Breast epithelium (tissue), 4 donors: Measurements from ENCODE around the gene ZCCHC3. TPM values are rescaled to one million over a fixed set of nuclear protein-coding genes. Genes with fewer than 3 reads are reported as not detected.
A peak's percentile ranks its signal among the peaks of the same experiment; 100 is the strongest.

Experiments
- DNase-seq, 2 donors: peaks; one replicate each; pipeline ENCODE4 v3.0.0-alpha.2; 2019; ENCODE audit warnings: low spot score in 2 of 2
- H3K27ac ChIP-seq, 2 donors: fragments of 200-600 bp; sonication (generic) in 1 of 2; one replicate each; pipeline ENCODE4 v1.5.1; 2016 to 2019; ENCODE audit warnings: mild to moderate bottlenecking in 1 of 2
- H3K27me3 ChIP-seq, 2 donors: fragments of 200-600 bp; sonication (generic) in 1 of 2; one replicate each; pipeline versions ENCODE4 v1.5.1 to v1.6.0; 2017 to 2019; ENCODE audit warnings: control low read depth in 1 of 2, mild to moderate bottlenecking in 1 of 2
- H3K36me3 ChIP-seq: fragments of 200-600 bp; one replicate; pipeline ENCODE4 v1.5.1; 2019
- H3K4me1 ChIP-seq, 2 donors: fragments of 200-600 bp; sonication (generic); one replicate each; pipeline ENCODE4 v1.5.1; 2016 to 2019; ENCODE audit warnings: control low read depth in 1 of 2
- H3K4me3 ChIP-seq, 3 donors: fragments of 200-600 bp; sonication (generic); 1 replicate in 2 of 3; 2 replicates in 1 of 3; pipeline ENCODE4 v1.5.1; 2016 to 2019; ENCODE audit warnings: mild to moderate bottlenecking in 3 of 3, moderate library complexity in 2 of 3
- H3K9me3 ChIP-seq, 2 donors: fragments of 200-600 bp; sonication (generic) in 1 of 2; one replicate each; pipeline ENCODE4 v1.5.1; 2016 to 2019; ENCODE audit warnings: control low read depth in 1 of 2
- POLR2A ChIP-seq: fragments of 450-650 bp; IDR thresholded peaks from one replicate; pipeline ENCODE4 v1.6.1; 2016; ENCODE audit warnings: antibody characterized with exemption, mild to moderate bottlenecking, moderate library complexity
- POLR2AphosphoS5 ChIP-seq, 3 donors: sonication (generic); formaldehyde crosslinking; IDR thresholded peaks; one replicate each; pipeline ENCODE4 v1.6.1; 2017; ENCODE audit warnings: antibody characterized with exemption in 3 of 3
- intact Hi-C: fragments of 100-400 bp; cut with DNase I; formaldehyde crosslinking; loops from one replicate; pipeline ENCODE4 v1.15.1; 2023; ENCODE audit warnings: low total_unique reads
- total RNA-seq, 3 donors: library from RNA; depleted of rRNA; stranded (reverse); fragments of >200 nt; gene quantifications; one replicate each; pipeline ENCODE4 v1.1.0, GENCODE V29; 2016
- TF ChIP-seq, protein P1 (sequence below), 3 donors: fragments of 450-650 bp; IDR thresholded peaks; one replicate each; pipeline ENCODE4 v1.5.1; 2016 to 2017; ENCODE audit warnings: antibody characterized with exemption in 3 of 3, mild to moderate bottlenecking in 3 of 3, moderate library complexity in 3 of 3

Gene ZCCHC3
- total RNA-seq, 3 donors from 2014 or later = 10.1 to 14.0 (median 11.5) TPM

DNA sequence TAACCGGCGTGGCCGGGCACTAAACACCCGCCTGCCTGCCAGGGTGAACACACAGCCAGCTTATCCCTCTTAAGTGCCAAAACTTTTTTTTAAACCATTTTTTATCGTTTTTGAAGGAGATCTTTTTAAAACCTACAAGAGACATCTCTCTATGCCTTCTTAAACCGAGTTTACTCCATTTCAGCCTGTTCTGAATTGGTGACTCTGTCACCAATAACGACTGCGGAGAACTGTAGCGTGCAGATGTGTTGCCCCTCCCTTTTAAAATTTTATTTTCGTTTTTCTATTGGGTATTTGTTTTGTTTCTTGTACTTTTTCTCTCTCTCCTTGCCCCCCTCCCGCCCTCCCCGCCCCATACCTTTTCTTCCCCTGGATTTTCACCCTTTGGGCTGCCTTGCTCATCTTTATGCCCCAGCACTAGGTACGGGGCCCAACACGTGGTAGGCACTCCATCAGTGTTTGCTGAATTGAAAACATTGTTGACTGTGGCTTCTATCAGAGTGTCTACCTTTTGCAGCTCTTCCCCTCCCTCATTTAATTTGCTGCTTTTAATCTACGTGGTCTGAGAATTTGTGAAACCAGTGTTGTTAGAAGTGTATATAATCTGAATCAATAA is 1.5 kb downstream of the ZCCHC3 start:
- H3K9me3 ChIP-seq = no peaks in the 10 kb centered on the region
- peaks cover 4 to 25% of the 10 kb centered on the region in 2 donors for H3K4me1 ChIP-seq
- H3K27ac ChIP-seq = peak overlapping the region; percentile 98 to 99
- H3K4me3 ChIP-seq = peak overlapping the region; percentile 68 to 92 (median 89)
- TF ChIP-seq POLR2A (no peak), POLR2AphosphoS5 (IDR thresholded peaks at IDR 0.05) (no peak)
- TF ChIP-seq, protein P1, sequence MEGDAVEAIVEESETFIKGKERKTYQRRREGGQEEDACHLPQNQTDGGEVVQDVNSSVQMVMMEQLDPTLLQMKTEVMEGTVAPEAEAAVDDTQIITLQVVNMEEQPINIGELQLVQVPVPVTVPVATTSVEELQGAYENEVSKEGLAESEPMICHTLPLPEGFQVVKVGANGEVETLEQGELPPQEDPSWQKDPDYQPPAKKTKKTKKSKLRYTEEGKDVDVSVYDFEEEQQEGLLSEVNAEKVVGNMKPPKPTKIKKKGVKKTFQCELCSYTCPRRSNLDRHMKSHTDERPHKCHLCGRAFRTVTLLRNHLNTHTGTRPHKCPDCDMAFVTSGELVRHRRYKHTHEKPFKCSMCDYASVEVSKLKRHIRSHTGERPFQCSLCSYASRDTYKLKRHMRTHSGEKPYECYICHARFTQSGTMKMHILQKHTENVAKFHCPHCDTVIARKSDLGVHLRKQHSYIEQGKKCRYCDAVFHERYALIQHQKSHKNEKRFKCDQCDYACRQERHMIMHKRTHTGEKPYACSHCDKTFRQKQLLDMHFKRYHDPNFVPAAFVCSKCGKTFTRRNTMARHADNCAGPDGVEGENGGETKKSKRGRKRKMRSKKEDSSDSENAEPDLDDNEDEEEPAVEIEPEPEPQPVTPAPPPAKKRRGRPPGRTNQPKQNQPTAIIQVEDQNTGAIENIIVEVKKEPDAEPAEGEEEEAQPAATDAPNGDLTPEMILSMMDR (IDR thresholded peaks at IDR 0.05) = no peak
- intact Hi-C loops = no loop called here
- H3K36me3 ChIP-seq = no peaks in the 10 kb centered on the region
- no peak for DNase-seq
- H3K27me3 ChIP-seq = no peaks in the 10 kb centered on the region

DNA sequence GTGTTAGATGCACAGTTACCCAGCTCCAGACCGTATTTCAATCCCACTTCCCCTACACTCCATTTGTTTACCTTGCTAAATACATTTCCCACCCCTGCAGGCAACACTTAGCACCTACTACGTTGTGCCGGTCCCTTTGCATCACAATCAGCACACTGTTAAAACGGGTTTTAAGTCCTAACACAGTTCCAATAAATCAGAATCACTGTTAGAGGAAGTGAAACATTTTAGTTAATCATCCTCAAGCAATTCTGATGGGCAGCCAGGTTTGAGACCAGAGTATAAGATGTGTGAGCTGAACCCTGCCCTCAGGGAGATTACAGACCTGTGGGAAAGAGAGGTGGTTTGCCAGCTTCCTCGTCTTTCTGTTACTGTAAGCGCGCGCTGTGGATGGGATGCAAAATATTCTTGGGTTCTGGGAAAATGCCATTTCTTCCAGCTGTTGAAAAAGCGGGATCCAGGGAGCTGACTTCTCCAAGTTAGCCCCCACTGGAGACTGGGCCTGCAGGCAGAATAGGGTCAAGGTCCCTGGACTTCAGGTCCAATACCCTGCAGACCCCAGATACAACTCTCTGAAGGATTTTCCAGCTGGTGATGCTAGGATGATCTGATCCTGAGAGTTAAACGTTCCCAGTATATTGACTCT is 3.1 kb downstream of the ZCCHC3 start:
- DNase-seq = no peak
- no peaks in the 10 kb centered on the region for H3K9me3 ChIP-seq
- H3K4me1 ChIP-seq = peaks cover 4 to 25% of the 10 kb centered on the region in 2 donors
- peak overlapping the region in 1 of 3 donors; percentile 92 for H3K4me3 ChIP-seq
- H3K27ac ChIP-seq = peak overlapping the region in 1 of 2 donors; percentile 13
- intact Hi-C loops = no loop called here
- no peaks in the 10 kb centered on the region for H3K36me3 ChIP-seq
- TF ChIP-seq, protein P1 (IDR thresholded peaks at IDR 0.05) = no peak
- no peak for TF ChIP-seq POLR2A
- no peaks in the 10 kb centered on the region for H3K27me3 ChIP-seq

DNA sequence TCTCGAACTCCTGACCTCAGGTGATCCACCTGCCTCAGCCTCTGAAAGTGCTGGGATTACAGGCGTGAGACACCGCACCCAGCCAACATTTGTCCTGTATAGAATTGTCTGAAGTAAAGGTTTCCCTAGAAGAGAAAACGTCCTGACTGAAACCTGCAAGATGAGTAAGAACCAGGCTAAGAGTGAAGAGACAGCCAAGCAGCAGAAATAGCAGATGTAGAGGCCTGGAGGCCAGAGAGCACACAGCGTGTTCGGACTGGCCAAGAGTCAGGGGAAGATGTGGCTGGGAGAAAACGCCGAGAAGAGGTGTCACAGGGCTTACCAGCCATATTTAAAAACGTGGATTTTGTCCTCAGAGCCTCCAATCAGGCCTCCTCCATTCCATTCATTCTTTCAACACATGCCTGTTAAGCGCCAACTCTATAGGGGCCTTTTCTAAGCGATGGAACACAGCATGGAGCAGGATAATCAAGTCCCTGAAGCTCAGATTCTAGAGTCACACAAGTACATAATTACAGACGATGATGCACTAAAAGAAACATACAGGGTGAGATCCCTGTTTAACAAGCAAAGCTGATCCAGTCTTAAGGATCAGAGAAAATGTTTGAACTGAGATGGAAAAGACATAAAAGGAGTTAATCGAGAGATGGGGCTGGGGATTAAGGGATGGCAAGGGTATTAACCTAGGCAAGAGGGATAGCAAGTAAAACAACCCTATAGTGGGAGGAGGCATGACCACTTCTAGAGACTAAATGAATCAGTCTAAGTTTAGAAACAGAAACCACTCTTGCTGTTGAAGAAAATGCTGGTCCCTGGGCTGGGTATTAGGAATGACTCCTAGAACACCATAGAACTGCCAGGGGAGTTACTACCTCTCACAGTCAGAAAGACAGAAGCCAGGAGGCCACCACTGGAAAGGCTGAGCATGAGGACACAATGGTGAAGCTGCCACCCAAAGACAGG is 4.8 kb downstream of the ZCCHC3 start:
- no peaks in the 10 kb centered on the region for H3K27me3 ChIP-seq
- H3K4me1 ChIP-seq = peaks cover 4 to 25% of the 10 kb centered on the region in 2 donors
- DNase-seq = no peak
- H3K27ac ChIP-seq = no peak overlapping the region
- TF ChIP-seq POLR2A (no peak), POLR2AphosphoS5 (IDR thresholded peaks at IDR 0.05) (no peak)
- TF ChIP-seq, protein P1 (IDR thresholded peaks at IDR 0.05) = no peak
- no peaks in the 10 kb centered on the region for H3K36me3 ChIP-seq
- intact Hi-C loops = no loop called here
- no peak overlapping the region for H3K4me3 ChIP-seq
- no peaks in the 10 kb centered on the region for H3K9me3 ChIP-seq

DNA sequence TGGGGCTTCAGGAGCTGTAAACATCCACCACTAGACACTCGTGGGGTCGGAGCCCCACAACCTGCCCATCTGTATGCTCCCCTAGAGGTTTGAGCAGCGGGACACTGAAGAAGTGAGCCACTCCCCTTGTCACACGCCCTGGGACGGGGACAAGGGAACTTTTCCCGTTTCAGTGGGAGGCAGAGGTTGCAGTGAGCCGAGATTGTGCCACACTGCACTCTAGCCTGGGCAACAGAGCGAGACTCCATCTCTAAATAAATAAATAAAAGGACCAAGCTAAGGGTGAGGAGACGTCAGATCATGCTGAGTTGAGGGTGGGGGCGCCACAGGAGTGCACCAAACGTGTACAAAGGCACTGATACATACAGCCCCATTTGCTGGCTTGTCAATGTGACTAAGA is 8.4 kb downstream of the ZCCHC3 start:
- DNase-seq = no peak
- no peak for TF ChIP-seq POLR2A
- TF ChIP-seq POLR2AphosphoS5 (IDR thresholded peaks at IDR 0.05) = no peak
- TF ChIP-seq, protein P1 (IDR thresholded peaks at IDR 0.05) = no peak
- Histone ChIP-seq H3K27me3 (no peaks in the 10 kb centered on the region), H3K27ac (no peak overlapping the region), H3K4me1 (peaks cover 0 to 7% of the 10 kb centered on the region in 2 donors), H3K4me3 (no peak overlapping the region), H3K36me3 (no peaks in the 10 kb centered on the region), H3K9me3 (no peaks in the 10 kb centered on the region)
- intact Hi-C loops = no loop called here
